RWPE2 (cell line): Measurements from ENCODE around the gene SLCO1C1.

Source experiments
- ATAC-seq: fragments of 200-7000 bp; cut with Tn5 transposase; 3 replicates; pipeline ENCODE4 v1.9.1; 2021; ENCODE audit warnings: low read depth
- DNase-seq: peaks from one replicate; pipeline ENCODE4 v3.0.0-alpha.2; 2020; ENCODE audit warnings: low spot score
- H3K27ac ChIP-seq: fragments of 450-650 bp; 2 replicates; pipeline ENCODE4 v1.5.1; 2017; ENCODE audit warnings: mild to moderate bottlenecking; ENCODE audit not compliant: poor library complexity, severe bottlenecking
- H3K27me3 ChIP-seq: fragments of 250-450 bp; sonication (Bioruptor Pico); 2 replicates; pipeline ENCODE4 v1.5.1; 2021; ENCODE audit warnings: mild to moderate bottlenecking, moderate library complexity; ENCODE audit not compliant: insufficient read depth, poor library complexity, severe bottlenecking
- H3K36me3 ChIP-seq: fragments of 250-450 bp; sonication (Bioruptor Pico); 2 replicates; pipeline ENCODE4 v1.5.1; 2020; ENCODE audit warnings: low read depth, mild to moderate bottlenecking, moderate library complexity
- H3K4me1 ChIP-seq: fragments of 250-450 bp; sonication (Bioruptor Pico); 2 replicates; pipeline ENCODE4 v1.5.1; 2021; ENCODE audit warnings: mild to moderate bottlenecking, moderate library complexity; ENCODE audit not compliant: insufficient read depth, poor library complexity, severe bottlenecking
- H3K4me3 ChIP-seq: fragments of 250-450 bp; sonication (Bioruptor Pico); 2 replicates; pipeline ENCODE4 v1.5.1; 2021; ENCODE audit warnings: mild to moderate bottlenecking, moderate library complexity; ENCODE audit not compliant: severe bottlenecking
- H3K9me3 ChIP-seq: fragments of 250-450 bp; sonication (Bioruptor Pico); 2 replicates; pipeline ENCODE4 v1.5.1; 2021; ENCODE audit warnings: mild to moderate bottlenecking, moderate library complexity; ENCODE audit not compliant: severe bottlenecking
- CTCF ChIP-seq: fragments of 450-650 bp; IDR thresholded peaks from one replicate; pipeline ENCODE4 v1.5.1; 2017; ENCODE audit warnings: mild to moderate bottlenecking, moderate library complexity; ENCODE audit not compliant: poor library complexity, severe bottlenecking

The SLCO1C1 gene

GRCh38 chr12:20657496-20657895 lies 37.6 kb upstream of the SLCO1C1 start:
- TF ChIP-seq CTCF: no peak
- Histone ChIP-seq H3K36me3 (no peaks in the 10 kb centered on the region), H3K9me3 (no peaks in the 10 kb centered on the region), H3K4me1 (no peaks in the 10 kb centered on the region), H3K4me3 (no peak overlapping the region), H3K27ac (no peak overlapping the region), H3K27me3 (no peaks in the 10 kb centered on the region)
- DNase-seq (no peak), ATAC-seq (no peak)

DNA sequence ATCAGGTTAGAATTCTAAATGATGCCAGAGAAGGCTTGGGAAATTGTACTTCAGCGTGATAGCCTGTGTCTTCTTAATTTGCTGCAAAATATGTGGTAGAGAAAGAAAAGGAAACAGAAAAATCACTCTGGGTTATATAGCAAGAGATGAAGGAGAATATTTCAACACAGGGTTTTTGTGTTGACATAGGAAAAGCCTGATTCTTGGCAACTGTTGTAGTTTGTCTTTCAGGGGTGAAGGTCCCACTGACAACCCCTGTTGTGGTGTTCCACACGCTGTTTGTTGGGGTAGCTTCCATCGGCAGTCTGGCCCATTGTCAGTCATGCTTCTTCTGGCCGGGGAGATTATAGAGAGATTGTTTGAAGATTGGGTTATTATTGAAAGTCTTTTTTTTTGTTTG lies 13.8 kb upstream of the SLCO1C1 start:
- DNase-seq: no peak
- H3K27ac ChIP-seq: no peak overlapping the region
- no peak overlapping the region for H3K4me3 ChIP-seq
- H3K27me3 ChIP-seq: no peaks in the 10 kb centered on the region
- no peaks in the 10 kb centered on the region for H3K4me1 ChIP-seq
- ATAC-seq: no peak
- H3K9me3 ChIP-seq: no peaks in the 10 kb centered on the region
- H3K36me3 ChIP-seq: no peaks in the 10 kb centered on the region
- TF ChIP-seq CTCF: no peak

- H3K9me3 ChIP-seq: no peaks in the 10 kb centered on the region
- H3K4me1 ChIP-seq: no peaks in the 10 kb centered on the region
- TF ChIP-seq CTCF: no peak
- H3K4me3 ChIP-seq: no peak overlapping the region
- DNase-seq: no peak
- no peak for ATAC-seq
- no peaks in the 10 kb centered on the region for H3K36me3 ChIP-seq
- no peaks in the 10 kb centered on the region for H3K27me3 ChIP-seq
- H3K27ac ChIP-seq: no peak overlapping the region
These were observed 1.2 kb downstream of the SLCO1C1 start for GRCh38 chr12:20696181-20696905.

GRCh38 chr12:20701106-20701505 lies 6.0 kb downstream of the SLCO1C1 start:
- Histone ChIP-seq H3K9me3 (no peaks in the 10 kb centered on the region), H3K27me3 (no peaks in the 10 kb centered on the region), H3K27ac (no peak overlapping the region), H3K4me3 (no peak overlapping the region), H3K4me1 (no peaks in the 10 kb centered on the region), H3K36me3 (no peaks in the 10 kb centered on the region)
- DNase-seq (no peak), ATAC-seq (no peak)
- no peak for TF ChIP-seq CTCF

GRCh38 chr12:20704860-20705259 lies 9.7 kb downstream of the SLCO1C1 start:
- DNase-seq (no peak), ATAC-seq (no peak)
- TF ChIP-seq CTCF: no peak
- H3K36me3 ChIP-seq: no peaks in the 10 kb centered on the region
- no peaks in the 10 kb centered on the region for H3K9me3 ChIP-seq
- no peak overlapping the region for H3K27ac ChIP-seq
- H3K4me3 ChIP-seq: no peak overlapping the region
- H3K27me3 ChIP-seq: no peaks in the 10 kb centered on the region
- no peaks in the 10 kb centered on the region for H3K4me1 ChIP-seq
